ENCODE measurements around the gene DIP2C. TPM values are rescaled to one million over a fixed set of nuclear protein-coding genes. Genes with fewer than 3 reads are reported as not detected.

The DIP2C gene
- total RNA-seq, 2 donors from 2014 or later = 9.6 to 11.9 TPM

- H3K36me3 ChIP-seq (replicated peaks in 1 of 2; ENCODE audit: insufficient read depth in 1 of 2, low read depth in 2 of 2) = peaks cover 0 to 1% of the 10 kb centered on the region in 2 donors
- intact Hi-C loops (cut with DNase I) = no loop called here
- TF ChIP-seq POLR2A (IDR thresholded peaks at IDR 0.05) = no peak
- no peak for TF ChIP-seq CTCF (IDR thresholded peaks at IDR 0.05)
- DNase-seq (no peak), ATAC-seq (no peak)
- 90 to 98% methylated on average over 8 to 22 of the region's 22 CpGs for WGBS, 2 donors
- no peak overlapping the region for H3K4me3 ChIP-seq
- H3K4me1 ChIP-seq = no peaks in the 10 kb centered on the region
- H3K9me3 ChIP-seq = no peaks in the 10 kb centered on the region
- H3K27me3 ChIP-seq = no peaks in the 10 kb centered on the region
- no peak overlapping the region for H3K27ac ChIP-seq
These were observed 290.5 kb downstream of the DIP2C start for GRCh38 chr10:398954-399353.

- no peak for TF ChIP-seq POLR2A (IDR thresholded peaks at IDR 0.05)
- TF ChIP-seq CTCF (IDR thresholded peaks at IDR 0.05) = no peak
- Histone ChIP-seq H3K36me3 (replicated peaks in 1 of 2; ENCODE audit: insufficient read depth in 1 of 2, low read depth in 2 of 2) (peaks cover 0 to 1% of the 10 kb centered on the region in 2 donors), H3K4me1 (no peaks in the 10 kb centered on the region), H3K27ac (no peak overlapping the region), H3K27me3 (no peaks in the 10 kb centered on the region), H3K4me3 (no peak overlapping the region), H3K9me3 (no peaks in the 10 kb centered on the region)
- no peak for DNase-seq
- intact Hi-C loops (cut with DNase I) = no loop called here
- WGBS, 2 donors = 87 to 90% methylated on average over 18 of the region's 18 CpGs
- no peak for ATAC-seq
These were observed 292.0 kb downstream of the DIP2C start for GRCh38 chr10:397321-398068.

- Histone ChIP-seq H3K9me3 (no peaks in the 10 kb centered on the region), H3K27me3 (no peaks in the 10 kb centered on the region), H3K4me3 (no peak overlapping the region), H3K4me1 (no peaks in the 10 kb centered on the region), H3K27ac (no peak overlapping the region), H3K36me3 (replicated peaks in 1 of 2; ENCODE audit: insufficient read depth in 1 of 2, low read depth in 2 of 2) (peaks cover 0 to 1% of the 10 kb centered on the region in 2 donors)
- TF ChIP-seq CTCF (IDR thresholded peaks at IDR 0.05) (no peak), POLR2A (IDR thresholded peaks at IDR 0.05) (no peak)
- ATAC-seq = no peak
- intact Hi-C loops (cut with DNase I) = no loop called here
- DNase-seq = no peak
- WGBS, 2 donors = 59 to 65% methylated on average over 8 of the region's 8 CpGs
These were observed 292.8 kb downstream of the DIP2C start for GRCh38 chr10:396535-397220.

GRCh38 chr10:396107-396506, 293.4 kb downstream of the DIP2C start:
- 45 to 48% methylated on average over 5 of the region's 5 CpGs for WGBS, 2 donors
- DNase-seq = no peak
- H3K27ac ChIP-seq = no peak overlapping the region
- intact Hi-C loops (cut with DNase I) = no loop called here
- no peak overlapping the region for H3K4me3 ChIP-seq
- no peaks in the 10 kb centered on the region for H3K27me3 ChIP-seq
- ATAC-seq = no peak
- H3K36me3 ChIP-seq (replicated peaks in 1 of 2; ENCODE audit: insufficient read depth in 1 of 2, low read depth in 2 of 2) = peaks cover 0 to 1% of the 10 kb centered on the region in 2 donors
- no peaks in the 10 kb centered on the region for H3K9me3 ChIP-seq
- no peaks in the 10 kb centered on the region for H3K4me1 ChIP-seq
- TF ChIP-seq POLR2A (IDR thresholded peaks at IDR 0.05) (no peak), CTCF (IDR thresholded peaks at IDR 0.05) (no peak)
